ENCODE results near the gene ZBTB42. TPM values are rescaled to one million over a fixed set of nuclear protein-coding genes. Genes with fewer than 3 reads are reported as not detected.

The ZBTB42 gene
- total and polyA plus RNA-seq, 4 donors, result 1.5 to 9.4 (median 4.9) TPM

DNA sequence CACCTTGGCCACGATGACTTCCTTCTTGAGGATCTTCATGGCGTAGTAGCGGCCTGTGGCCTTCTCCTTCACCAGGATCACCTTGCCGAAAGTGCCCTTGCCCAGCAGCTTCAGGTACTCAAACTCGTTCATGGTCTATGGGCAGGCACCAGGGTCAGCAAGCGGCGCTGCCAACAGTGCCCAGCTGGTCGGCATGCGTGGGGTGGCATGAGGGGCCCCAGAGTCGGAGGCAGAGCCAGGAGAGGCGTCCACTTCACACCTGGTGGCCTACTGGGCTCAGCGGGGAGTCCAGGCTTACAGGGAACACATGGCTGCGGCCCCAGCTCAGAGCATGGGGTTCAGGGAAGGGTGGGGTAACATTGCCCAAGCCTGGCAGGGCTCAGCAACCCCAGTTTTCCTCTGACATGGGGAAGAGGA is 25.8 kb upstream of the ZBTB42 start:
- Histone ChIP-seq H3K9ac (ENCODE audit: low read depth in 1 of 2, low read length in 2 of 2) (no peak overlapping the region), H3K9me3 (ENCODE audit: control insufficient read depth in 4 of 4, low read length in 3 of 4) (no peaks in the 10 kb centered on the region), H3K4me3 (ENCODE audit: low read depth in 1 of 3, low read length in 3 of 3) (no peak overlapping the region), H3K4me1 (ENCODE audit: control insufficient read depth in 4 of 4, insufficient read depth in 4 of 4, low read length in 3 of 4) (no peaks in the 10 kb centered on the region), H3K27me3 (ENCODE audit: control insufficient read depth in 4 of 4, insufficient read depth in 4 of 4, low read length in 3 of 4) (no peaks in the 10 kb centered on the region), H3K27ac (ENCODE audit: low read depth in 1 of 2, low read length in 2 of 2) (no peak overlapping the region), H3K36me3 (ENCODE audit: control insufficient read depth in 4 of 4, insufficient read depth in 3 of 4, low read depth in 1 of 4, low read length in 3 of 4) (peaks cover 20 to 68% (median 28%) of the 10 kb centered on the region in 4 donors)
- 94% methylated on average over 13 of the region's 13 CpGs for WGBS
- TF ChIP-seq, protein P1, sequence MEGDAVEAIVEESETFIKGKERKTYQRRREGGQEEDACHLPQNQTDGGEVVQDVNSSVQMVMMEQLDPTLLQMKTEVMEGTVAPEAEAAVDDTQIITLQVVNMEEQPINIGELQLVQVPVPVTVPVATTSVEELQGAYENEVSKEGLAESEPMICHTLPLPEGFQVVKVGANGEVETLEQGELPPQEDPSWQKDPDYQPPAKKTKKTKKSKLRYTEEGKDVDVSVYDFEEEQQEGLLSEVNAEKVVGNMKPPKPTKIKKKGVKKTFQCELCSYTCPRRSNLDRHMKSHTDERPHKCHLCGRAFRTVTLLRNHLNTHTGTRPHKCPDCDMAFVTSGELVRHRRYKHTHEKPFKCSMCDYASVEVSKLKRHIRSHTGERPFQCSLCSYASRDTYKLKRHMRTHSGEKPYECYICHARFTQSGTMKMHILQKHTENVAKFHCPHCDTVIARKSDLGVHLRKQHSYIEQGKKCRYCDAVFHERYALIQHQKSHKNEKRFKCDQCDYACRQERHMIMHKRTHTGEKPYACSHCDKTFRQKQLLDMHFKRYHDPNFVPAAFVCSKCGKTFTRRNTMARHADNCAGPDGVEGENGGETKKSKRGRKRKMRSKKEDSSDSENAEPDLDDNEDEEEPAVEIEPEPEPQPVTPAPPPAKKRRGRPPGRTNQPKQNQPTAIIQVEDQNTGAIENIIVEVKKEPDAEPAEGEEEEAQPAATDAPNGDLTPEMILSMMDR (IDR thresholded peaks at IDR 0.05; ENCODE audit: low read depth, low read length, missing input control), result no peak
- TF ChIP-seq, protein P2, sequence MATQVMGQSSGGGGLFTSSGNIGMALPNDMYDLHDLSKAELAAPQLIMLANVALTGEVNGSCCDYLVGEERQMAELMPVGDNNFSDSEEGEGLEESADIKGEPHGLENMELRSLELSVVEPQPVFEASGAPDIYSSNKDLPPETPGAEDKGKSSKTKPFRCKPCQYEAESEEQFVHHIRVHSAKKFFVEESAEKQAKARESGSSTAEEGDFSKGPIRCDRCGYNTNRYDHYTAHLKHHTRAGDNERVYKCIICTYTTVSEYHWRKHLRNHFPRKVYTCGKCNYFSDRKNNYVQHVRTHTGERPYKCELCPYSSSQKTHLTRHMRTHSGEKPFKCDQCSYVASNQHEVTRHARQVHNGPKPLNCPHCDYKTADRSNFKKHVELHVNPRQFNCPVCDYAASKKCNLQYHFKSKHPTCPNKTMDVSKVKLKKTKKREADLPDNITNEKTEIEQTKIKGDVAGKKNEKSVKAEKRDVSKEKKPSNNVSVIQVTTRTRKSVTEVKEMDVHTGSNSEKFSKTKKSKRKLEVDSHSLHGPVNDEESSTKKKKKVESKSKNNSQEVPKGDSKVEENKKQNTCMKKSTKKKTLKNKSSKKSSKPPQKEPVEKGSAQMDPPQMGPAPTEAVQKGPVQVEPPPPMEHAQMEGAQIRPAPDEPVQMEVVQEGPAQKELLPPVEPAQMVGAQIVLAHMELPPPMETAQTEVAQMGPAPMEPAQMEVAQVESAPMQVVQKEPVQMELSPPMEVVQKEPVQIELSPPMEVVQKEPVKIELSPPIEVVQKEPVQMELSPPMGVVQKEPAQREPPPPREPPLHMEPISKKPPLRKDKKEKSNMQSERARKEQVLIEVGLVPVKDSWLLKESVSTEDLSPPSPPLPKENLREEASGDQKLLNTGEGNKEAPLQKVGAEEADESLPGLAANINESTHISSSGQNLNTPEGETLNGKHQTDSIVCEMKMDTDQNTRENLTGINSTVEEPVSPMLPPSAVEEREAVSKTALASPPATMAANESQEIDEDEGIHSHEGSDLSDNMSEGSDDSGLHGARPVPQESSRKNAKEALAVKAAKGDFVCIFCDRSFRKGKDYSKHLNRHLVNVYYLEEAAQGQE (IDR thresholded peaks at IDR 0.05), result no peak
- TF ChIP-seq HNF4A (conservative IDR thresholded peaks at IDR 0.05), result no peak
- TF ChIP-seq, protein P3, sequence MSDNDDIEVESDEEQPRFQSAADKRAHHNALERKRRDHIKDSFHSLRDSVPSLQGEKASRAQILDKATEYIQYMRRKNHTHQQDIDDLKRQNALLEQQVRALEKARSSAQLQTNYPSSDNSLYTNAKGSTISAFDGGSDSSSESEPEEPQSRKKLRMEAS (IDR thresholded peaks at IDR 0.05), result no peak
- TF ChIP-seq GABPA (IDR thresholded peaks at IDR 0.05 in 1 of 2, conservative IDR thresholded peaks at IDR 0.05 in 1 of 2), result no peak
- TF ChIP-seq, protein P4, sequence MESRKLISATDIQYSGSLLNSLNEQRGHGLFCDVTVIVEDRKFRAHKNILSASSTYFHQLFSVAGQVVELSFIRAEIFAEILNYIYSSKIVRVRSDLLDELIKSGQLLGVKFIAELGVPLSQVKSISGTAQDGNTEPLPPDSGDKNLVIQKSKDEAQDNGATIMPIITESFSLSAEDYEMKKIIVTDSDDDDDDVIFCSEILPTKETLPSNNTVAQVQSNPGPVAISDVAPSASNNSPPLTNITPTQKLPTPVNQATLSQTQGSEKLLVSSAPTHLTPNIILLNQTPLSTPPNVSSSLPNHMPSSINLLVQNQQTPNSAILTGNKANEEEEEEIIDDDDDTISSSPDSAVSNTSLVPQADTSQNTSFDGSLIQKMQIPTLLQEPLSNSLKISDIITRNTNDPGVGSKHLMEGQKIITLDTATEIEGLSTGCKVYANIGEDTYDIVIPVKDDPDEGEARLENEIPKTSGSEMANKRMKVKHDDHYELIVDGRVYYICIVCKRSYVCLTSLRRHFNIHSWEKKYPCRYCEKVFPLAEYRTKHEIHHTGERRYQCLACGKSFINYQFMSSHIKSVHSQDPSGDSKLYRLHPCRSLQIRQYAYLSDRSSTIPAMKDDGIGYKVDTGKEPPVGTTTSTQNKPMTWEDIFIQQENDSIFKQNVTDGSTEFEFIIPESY (IDR thresholded peaks at IDR 0.05), result no peak
- TF ChIP-seq EGR1 (IDR thresholded peaks at IDR 0.05; ENCODE audit: low read depth in 2 of 2), result no peak
- TF ChIP-seq, protein P5, sequence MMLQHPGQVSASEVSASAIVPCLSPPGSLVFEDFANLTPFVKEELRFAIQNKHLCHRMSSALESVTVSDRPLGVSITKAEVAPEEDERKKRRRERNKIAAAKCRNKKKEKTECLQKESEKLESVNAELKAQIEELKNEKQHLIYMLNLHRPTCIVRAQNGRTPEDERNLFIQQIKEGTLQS (IDR thresholded peaks at IDR 0.05), result no peak
- TF ChIP-seq TAF1 (conservative IDR thresholded peaks at IDR 0.05), result no peak
- TF ChIP-seq RXRA (IDR thresholded peaks at IDR 0.05), result no peak
- no peak for TF ChIP-seq SP1 (IDR thresholded peaks at IDR 0.05)
- TF ChIP-seq HNF4G (IDR thresholded peaks at IDR 0.05), result no peak
- TF ChIP-seq JUND (IDR thresholded peaks at IDR 0.05), result no peak
- TF ChIP-seq FOXA1 (IDR thresholded peaks at IDR 0.05), result no peak
- TF ChIP-seq RAD21 (IDR thresholded peaks at IDR 0.05), result no peak
- TF ChIP-seq NR2F2 (IDR thresholded peaks at IDR 0.05), result no peak
- TF ChIP-seq FOXA2 (IDR thresholded peaks at IDR 0.05), result no peak
- TF ChIP-seq YY1 (IDR thresholded peaks at IDR 0.05), result no peak
- DNase-seq (ENCODE audit: low spot score), result no peak

Data from liver (tissue), 9 donors.